Body of pancreas (tissue), 4 donors: ENCODE measurements around the gene FERMT2.

Experiments used
- CTCF ChIP-seq, 7 experiments: fragments of 450-650 bp in 4 of 7; fragments of 200-600 bp in 3 of 7; sonication (generic) in 3 of 7; IDR thresholded peaks; one replicate each; pipeline ENCODE4 v1.5.1; 2016 to 2019; ENCODE audit warnings: antibody characterized with exemption in 7 of 7
- POLR2A ChIP-seq, 3 donors: fragments of 450-650 bp; IDR thresholded peaks; one replicate each; pipeline ENCODE4 v1.6.1; 2016; ENCODE audit warnings: antibody characterized with exemption in 3 of 3, mild to moderate bottlenecking in 2 of 3

GRCh38 chr14:52868911-52869618, 81.8 kb downstream of the FERMT2 start:
- TF ChIP-seq CTCF (IDR thresholded peaks at IDR 0.05) (no peak), POLR2A (IDR thresholded peaks at IDR 0.05) (no peak)
